Measurements from ENCODE around the gene DENND1A.

The DENND1A gene

GRCh38 chr9:123775289-123776284 lies 154.3 kb downstream of the DENND1A start:
- DNase-seq (ENCODE audit: low read depth in 2 of 2): no peak
- no peak overlapping the region for H3K4me3 ChIP-seq (replicated peaks in 1 of 2; ENCODE audit: low read depth in 2 of 2, low read length in 2 of 2)
- TF ChIP-seq, protein P1, sequence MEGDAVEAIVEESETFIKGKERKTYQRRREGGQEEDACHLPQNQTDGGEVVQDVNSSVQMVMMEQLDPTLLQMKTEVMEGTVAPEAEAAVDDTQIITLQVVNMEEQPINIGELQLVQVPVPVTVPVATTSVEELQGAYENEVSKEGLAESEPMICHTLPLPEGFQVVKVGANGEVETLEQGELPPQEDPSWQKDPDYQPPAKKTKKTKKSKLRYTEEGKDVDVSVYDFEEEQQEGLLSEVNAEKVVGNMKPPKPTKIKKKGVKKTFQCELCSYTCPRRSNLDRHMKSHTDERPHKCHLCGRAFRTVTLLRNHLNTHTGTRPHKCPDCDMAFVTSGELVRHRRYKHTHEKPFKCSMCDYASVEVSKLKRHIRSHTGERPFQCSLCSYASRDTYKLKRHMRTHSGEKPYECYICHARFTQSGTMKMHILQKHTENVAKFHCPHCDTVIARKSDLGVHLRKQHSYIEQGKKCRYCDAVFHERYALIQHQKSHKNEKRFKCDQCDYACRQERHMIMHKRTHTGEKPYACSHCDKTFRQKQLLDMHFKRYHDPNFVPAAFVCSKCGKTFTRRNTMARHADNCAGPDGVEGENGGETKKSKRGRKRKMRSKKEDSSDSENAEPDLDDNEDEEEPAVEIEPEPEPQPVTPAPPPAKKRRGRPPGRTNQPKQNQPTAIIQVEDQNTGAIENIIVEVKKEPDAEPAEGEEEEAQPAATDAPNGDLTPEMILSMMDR (IDR thresholded peaks at IDR 0.05; ENCODE audit: low read depth, low read length): no peak

DNA sequence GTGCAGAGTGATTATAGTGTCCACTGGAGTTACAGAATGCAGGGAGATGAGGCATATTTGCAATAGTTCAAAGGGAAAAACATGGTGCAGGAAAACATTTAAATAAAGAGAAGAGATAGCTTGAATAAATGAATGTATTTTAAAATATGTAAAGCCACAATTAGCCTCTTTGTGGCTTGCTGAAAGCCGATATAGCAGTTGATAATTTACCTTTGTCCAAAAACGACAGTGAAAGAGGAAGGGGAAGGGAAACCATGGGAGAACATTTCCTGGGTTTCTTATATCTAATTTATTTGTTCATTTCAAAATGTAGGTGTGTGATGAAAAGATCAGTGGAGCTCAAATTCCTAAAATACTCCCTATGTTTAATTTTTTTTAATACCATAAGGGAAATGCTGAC lies 156.1 kb downstream of the DENND1A start:
- DNase-seq (ENCODE audit: low read depth in 2 of 2): no peak
- H3K4me3 ChIP-seq (replicated peaks in 1 of 2; ENCODE audit: low read depth in 2 of 2, low read length in 2 of 2): no peak overlapping the region
- TF ChIP-seq, protein P1 (IDR thresholded peaks at IDR 0.05; ENCODE audit: low read depth, low read length): no peak

- DNase-seq (ENCODE audit: low read depth in 2 of 2): no peak
- no peak overlapping the region for H3K4me3 ChIP-seq (replicated peaks in 1 of 2; ENCODE audit: low read depth in 2 of 2, low read length in 2 of 2)
- TF ChIP-seq, protein P1 (IDR thresholded peaks at IDR 0.05; ENCODE audit: low read depth, low read length): no peak
Measured at GRCh38 chr9:123772967-123773366, 157.0 kb downstream of the DENND1A start.

- no peak overlapping the region for H3K4me3 ChIP-seq (replicated peaks in 1 of 2; ENCODE audit: low read depth in 2 of 2, low read length in 2 of 2)
- no peak for DNase-seq (ENCODE audit: low read depth in 2 of 2)
- TF ChIP-seq, protein P1 (IDR thresholded peaks at IDR 0.05; ENCODE audit: low read depth, low read length): no peak
Measured at GRCh38 chr9:123772374-123772773, 157.6 kb downstream of the DENND1A start.

DNA sequence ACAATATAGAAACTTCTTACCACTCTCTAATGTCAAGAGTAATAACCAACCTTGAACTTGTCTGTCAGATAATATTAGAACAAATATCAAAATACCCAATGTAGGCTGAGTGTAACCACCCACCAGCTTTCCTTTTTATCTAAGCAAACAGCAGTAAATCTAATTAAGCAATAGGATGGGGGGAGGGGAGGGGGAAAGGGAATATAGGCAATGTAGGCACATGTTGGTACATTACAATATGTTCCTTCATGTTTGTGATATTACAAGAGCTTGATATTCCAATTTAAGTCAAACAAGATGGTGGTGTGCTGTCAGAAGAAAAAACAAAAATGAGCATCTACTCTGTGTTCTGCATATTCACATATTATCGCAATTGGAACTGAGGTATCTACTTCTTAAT lies 158.2 kb downstream of the DENND1A start:
- TF ChIP-seq, protein P1 (IDR thresholded peaks at IDR 0.05; ENCODE audit: low read depth, low read length): no peak
- no peak overlapping the region for H3K4me3 ChIP-seq (replicated peaks in 1 of 2; ENCODE audit: low read depth in 2 of 2, low read length in 2 of 2)
- no peak for DNase-seq (ENCODE audit: low read depth in 2 of 2)

DNA sequence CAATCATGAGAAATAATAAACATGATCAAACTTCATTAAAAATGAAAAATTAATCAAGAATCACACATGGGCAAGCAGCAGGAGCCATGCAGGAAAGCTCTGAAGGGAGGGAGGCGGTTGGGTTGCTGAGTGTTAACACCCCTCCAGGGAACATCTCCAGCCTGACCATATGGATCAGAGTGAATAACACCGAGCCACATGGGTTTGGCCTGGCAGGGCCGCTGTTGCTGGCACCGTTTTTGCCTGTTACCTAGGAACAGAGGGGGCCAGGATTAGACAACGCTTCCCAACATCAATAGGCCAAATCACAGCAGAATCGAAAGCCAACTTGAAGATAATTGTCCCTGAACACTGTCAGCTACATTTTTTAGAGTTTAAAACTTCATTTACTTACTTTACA lies 160.2 kb downstream of the DENND1A start:
- DNase-seq (ENCODE audit: low read depth in 2 of 2): no peak
- TF ChIP-seq, protein P1 (IDR thresholded peaks at IDR 0.05; ENCODE audit: low read depth, low read length): no peak
- H3K4me3 ChIP-seq (replicated peaks in 1 of 2; ENCODE audit: low read depth in 2 of 2, low read length in 2 of 2): no peak overlapping the region
